ENCODE measurements around the gene APBA2. TPM values are rescaled to one million over a fixed set of nuclear protein-coding genes. Genes with fewer than 3 reads are reported as not detected.

APBA2 gene
- total RNA-seq, 1 donor from 2014 or later: 4.2 TPM

Other genes starting within 250 kb of the APBA2 start
- gene GOLGA8M, start 173.6 kb upstream of the APBA2 start, total RNA-seq: 1.0 TPM
- gene GOLGA6L7, start 37.3 kb upstream of the APBA2 start, total RNA-seq: not detected